PC-3 (cell line): ENCODE data around the gene PABPC1L.

Experiments used
- EZH2 ChIP-seq: fragments of 300-600 bp; sonication (generic); IDR thresholded peaks from one replicate; pipeline ENCODE4 v1.6.1; 2017; ENCODE audit warnings: antibody characterized with exemption, mild to moderate bottlenecking, low read length; ENCODE audit not compliant: unreplicated experiment
- EZH2phosphoT487 ChIP-seq: fragments of 300-600 bp; sonication (generic); IDR thresholded peaks from 2 replicates; pipeline ENCODE4 v1.6.1; 2018; ENCODE audit warnings: mild to moderate bottlenecking, antibody characterized with exemption, low read length, borderline replicate concordance
- TF ChIP-seq, protein P1 (sequence below): fragments of 300-600 bp; sonication (generic); conservative IDR thresholded peaks from 2 replicates; pipeline ENCODE4 v1.5.1; 2017; ENCODE audit warnings: antibody characterized with exemption, low read depth, mild to moderate bottlenecking, low read length

GRCh38 chr20:44894959-44895358 lies 14.9 kb upstream of the PABPC1L start:
- TF ChIP-seq, protein P1, sequence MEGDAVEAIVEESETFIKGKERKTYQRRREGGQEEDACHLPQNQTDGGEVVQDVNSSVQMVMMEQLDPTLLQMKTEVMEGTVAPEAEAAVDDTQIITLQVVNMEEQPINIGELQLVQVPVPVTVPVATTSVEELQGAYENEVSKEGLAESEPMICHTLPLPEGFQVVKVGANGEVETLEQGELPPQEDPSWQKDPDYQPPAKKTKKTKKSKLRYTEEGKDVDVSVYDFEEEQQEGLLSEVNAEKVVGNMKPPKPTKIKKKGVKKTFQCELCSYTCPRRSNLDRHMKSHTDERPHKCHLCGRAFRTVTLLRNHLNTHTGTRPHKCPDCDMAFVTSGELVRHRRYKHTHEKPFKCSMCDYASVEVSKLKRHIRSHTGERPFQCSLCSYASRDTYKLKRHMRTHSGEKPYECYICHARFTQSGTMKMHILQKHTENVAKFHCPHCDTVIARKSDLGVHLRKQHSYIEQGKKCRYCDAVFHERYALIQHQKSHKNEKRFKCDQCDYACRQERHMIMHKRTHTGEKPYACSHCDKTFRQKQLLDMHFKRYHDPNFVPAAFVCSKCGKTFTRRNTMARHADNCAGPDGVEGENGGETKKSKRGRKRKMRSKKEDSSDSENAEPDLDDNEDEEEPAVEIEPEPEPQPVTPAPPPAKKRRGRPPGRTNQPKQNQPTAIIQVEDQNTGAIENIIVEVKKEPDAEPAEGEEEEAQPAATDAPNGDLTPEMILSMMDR: no peak
- TF ChIP-seq EZH2: no peak
- no peak for TF ChIP-seq EZH2phosphoT487
